ENCODE data around the gene ME3.

- TF ChIP-seq SUZ12 (IDR thresholded peaks at IDR 0.05; ENCODE audit: extremely low read depth, insufficient read depth, insufficient read length) (no peak), YY1 (IDR thresholded peaks at IDR 0.05; ENCODE audit: insufficient read depth, insufficient read length) (no peak)
Observed at GRCh38 chr11:86693518-86693917, 21.1 kb upstream of the ME3 start.
